NCI-H2107 (cell line): Measurements from ENCODE around the gene TP63.
"Not testable (repeated sequence)": the region's sequence is repeated elsewhere in the genome, so short reads cannot be mapped to it uniquely, and the experiment has no call there.

Experiments
- DNase-seq: peaks from one replicate; lab custom pipeline; 2025; lab: John Stamatoyannopoulos, UW

The TP63 gene

GRCh38 chr3:189625572-189625971 is 5.6 kb upstream of the TP63 start:
- no peak for DNase-seq

GRCh38 chr3:189626286-189626685 is 4.9 kb upstream of the TP63 start:
- no peak for DNase-seq

- DNase-seq, result no peak
These were observed 1.3 kb upstream of the TP63 start for GRCh38 chr3:189629803-189630455.

GRCh38 chr3:189630767-189631372 is 319 bp upstream of the TP63 start:
- DNase-seq, result no peak

GRCh38 chr3:189631409-189631808 is 220 bp downstream of the TP63 start:
- no peak for DNase-seq

GRCh38 chr3:189632242-189632641 is 1.1 kb downstream of the TP63 start:
- no peak for DNase-seq

- no peak for DNase-seq
These were observed 4.2 kb downstream of the TP63 start for GRCh38 chr3:189635339-189635738.

GRCh38 chr3:189636048-189636447 is 4.9 kb downstream of the TP63 start:
- DNase-seq, result no peak

GRCh38 chr3:189637750-189638149 is 6.6 kb downstream of the TP63 start:
- DNase-seq, result no peak

- DNase-seq, result no peak
These were observed 7.3 kb downstream of the TP63 start for GRCh38 chr3:189638276-189639031.

- DNase-seq, result no peak
These were observed 10.6 kb downstream of the TP63 start for GRCh38 chr3:189641776-189642175.

- DNase-seq, result no peak
These were observed 15.8 kb downstream of the TP63 start for GRCh38 chr3:189646853-189647542.

- DNase-seq, result no peak
These were observed 20.9 kb downstream of the TP63 start for GRCh38 chr3:189652042-189652441.

- no peak for DNase-seq
These were observed 24.4 kb downstream of the TP63 start for GRCh38 chr3:189655617-189656016.

GRCh38 chr3:189659571-189659970 is 28.4 kb downstream of the TP63 start:
- DNase-seq, result no peak

- no peak for DNase-seq
These were observed 33.1 kb downstream of the TP63 start for GRCh38 chr3:189664311-189664710.

GRCh38 chr3:189672346-189672745 is 41.2 kb downstream of the TP63 start:
- not testable (repeated sequence) for DNase-seq

- no peak for DNase-seq
These were observed 42.3 kb downstream of the TP63 start for GRCh38 chr3:189673535-189673934.

- no peak for DNase-seq
These were observed 43.2 kb downstream of the TP63 start for GRCh38 chr3:189674249-189674913.

GRCh38 chr3:189677667-189678066 is 46.5 kb downstream of the TP63 start:
- no peak for DNase-seq

- no peak for DNase-seq
These were observed 49.5 kb downstream of the TP63 start for GRCh38 chr3:189680723-189681122.
